K562 (cell line): ENCODE results near the gene CDC42EP3. TPM values are rescaled to one million over a fixed set of nuclear protein-coding genes. Genes with fewer than 3 reads are reported as not detected.

Experiments used
- ATAC-seq: fragments of 200-7000 bp; cut with Tn5 transposase; 3 replicates; pipeline ENCODE4 v1.9.1; 2020; ENCODE audit warnings: moderate library complexity
- BruUV-seq: library from RNA; stranded (reverse); fragments of 400-500 nt; replicated peaks from 2 replicates; lab custom pipeline; 2021; lab: Mats Ljungman, UMichigan
- CTCF ChIA-PET: fragments of 300-600 bp; formaldehyde crosslinking; extraction: SDS; loops from one replicate; lab custom pipeline; 2021; ENCODE audit warnings: low intra/inter-chr PET ratio; lab: Yijun Ruan, JAX
- POLR2A ChIA-PET: fragments of 300-600, 350-650 bp; sonication (Branson Sonifier 250); formaldehyde crosslinking; extraction: SDS; loops from one replicate; lab custom pipeline; 2021; ENCODE audit warnings: antibody characterized with exemption, inconsistent platforms; lab: Yijun Ruan, JAX
- DNase-seq, 4 experiments: peaks; one replicate each; pipeline versions ENCODE4 v3.0.0 to v3.0.0-alpha.2; 2011 to 2018; ENCODE audit warnings: low spot score in 3 of 4, mixed read lengths in 3 of 4; ENCODE audit errors: extremely low read depth in 1 of 4
- FAIRE-seq: peaks from 2 replicates; lab custom pipeline; 2011; peaks lifted over from hg19 to GRCh38; lab: Jason Lieb, UNC
- H2AFZ ChIP-seq: 2 replicates; pipeline ENCODE4 v1.6.0; 2011; ENCODE audit warnings: low read depth, low read length, control low read depth, inconsistent platforms
- H3K27ac ChIP-seq: fragments of 200-600 bp; 3 replicates; pipeline ENCODE4 v1.8.0; 2011; ENCODE audit warnings: low read depth, mild to moderate bottlenecking, control low read depth, inconsistent platforms, low read length, moderate library complexity, mixed read lengths; ENCODE audit errors: extremely low read depth
- H3K27me3 ChIP-seq, 2 experiments: fragments of 300-600 bp in 1 of 2; 2 replicates in 1 of 2; 3 replicates in 1 of 2; pipeline versions ENCODE4 v1.6.0 to v1.8.0; 2011; ENCODE audit warnings: inconsistent platforms in 2 of 2, low read length in 2 of 2, mild to moderate bottlenecking in 1 of 2, mixed read lengths in 1 of 2, moderate library complexity in 1 of 2; ENCODE audit not compliant: control insufficient read depth in 2 of 2, insufficient read depth in 2 of 2
- H3K36me3 ChIP-seq: fragments of 300-600 bp; 3 replicates; pipeline ENCODE4 v1.8.0; 2011; ENCODE audit warnings: mild to moderate bottlenecking, low read length, inconsistent platforms; ENCODE audit not compliant: control insufficient read depth, insufficient read depth
- H3K4me1 ChIP-seq, 2 experiments: fragments of 200-600 bp in 1 of 2; replicated peaks in 1 of 2; 2 replicates in 1 of 2; 3 replicates in 1 of 2; pipeline versions ENCODE4 v1.5.1 to v1.8.0; 2011; ENCODE audit warnings: inconsistent platforms in 2 of 2, low read length in 2 of 2, mild to moderate bottlenecking in 1 of 2, mixed read lengths in 1 of 2, moderate library complexity in 1 of 2; ENCODE audit not compliant: control insufficient read depth in 2 of 2, insufficient read depth in 2 of 2
- H3K4me2 ChIP-seq: 2 replicates; pipeline ENCODE4 v1.6.1; 2011; ENCODE audit warnings: low read length, control low read depth, inconsistent platforms, mixed read lengths; ENCODE audit not compliant: insufficient read depth
- H3K4me3 ChIP-seq: fragments of 200-600 bp; sonication (generic), shearing (Covaris generic); 2 replicates; pipeline ENCODE4 v1.5.1; 2016; ENCODE audit warnings: control low read depth, inconsistent platforms
- H3K79me2 ChIP-seq: fragments of 200-600 bp; 3 replicates; pipeline ENCODE4 v1.8.0; 2011; ENCODE audit warnings: low read length, inconsistent platforms; ENCODE audit not compliant: control insufficient read depth, insufficient read depth
- H3K9ac ChIP-seq, 2 experiments: 2 replicates each; pipeline versions ENCODE4 v1.6.0 to v1.6.1; 2011; ENCODE audit warnings: low read depth in 2 of 2, low read length in 2 of 2, control low read depth in 1 of 2, inconsistent platforms in 1 of 2, mild to moderate bottlenecking in 1 of 2, mixed read lengths in 1 of 2; ENCODE audit not compliant: insufficient read depth in 1 of 2
- H3K9me1 ChIP-seq: one replicate; pipeline ENCODE4 v1.6.0; 2011; ENCODE audit warnings: inconsistent platforms, mild to moderate bottlenecking, low read length, moderate library complexity; ENCODE audit not compliant: control insufficient read depth, insufficient read depth
- H3K9me3 ChIP-seq: replicated peaks from 2 replicates; pipeline ENCODE4 v1.5.1; 2011; ENCODE audit warnings: low read depth, low read length, inconsistent platforms; ENCODE audit not compliant: control insufficient read depth, insufficient read depth
- H4K20me1 ChIP-seq: replicated peaks from 2 replicates; pipeline ENCODE4 v1.6.1; 2011; ENCODE audit warnings: low read length, inconsistent platforms, mixed read lengths; ENCODE audit not compliant: control insufficient read depth, insufficient read depth
- ZNF224 ChIP-seq: sonication (generic); formaldehyde crosslinking; IDR thresholded peaks from 2 replicates; pipeline ENCODE4 v1.8.0; 2022; ENCODE audit warnings: mild to moderate bottlenecking, missing genetic modification reagents
- WGBS: fragments of 100-300 bp; shearing (Covaris generic); methylation state at CpG from one replicate; pipeline ENCODE4 v1.1.6; 2016; ENCODE audit warnings: low coverage, mixed read lengths; ENCODE audit not compliant: insufficient coverage; ENCODE audit errors: missing lambda C conversion rate; 5-methylcytosine and 5-hydroxymethylcytosine counted together
- in situ Hi-C: fragments of 300-500 bp; cut with MboI; formaldehyde crosslinking; loops from 4 replicates; pipeline ENCODE4 v1.15.0; 2018; ENCODE audit warnings: inconsistent platforms, mixed read lengths
- intact Hi-C: fragments of 100-400 bp; cut with micrococcal nuclease; formaldehyde crosslinking; loops from 2 replicates; pipeline ENCODE4 v1.14.2; 2022
- polyA plus RNA-seq, 8 experiments: library from polyadenylated mRNA; depleted of rRNA in 4 of 8; stranded (reverse) in 5 of 8; unstranded in 3 of 8; fragments of >200 nt; fragmentation: Nextera tagmentation in 2 of 8; fragmentation: Illumina TruSeq in 1 of 8; extraction: Ambion mirVana in 2 of 8; extraction: Trizol in 1 of 8; gene quantifications; 2 replicates each; pipeline versions ENCODE4 v1.2.1 to v1.2.3, GENCODE V29; 2011 to 2014; ENCODE audit warnings: inconsistent platforms in 1 of 8, missing spikeins in 1 of 8
- total RNA-seq, 7 experiments: library from RNA; depleted of rRNA in 6 of 7; stranded (reverse); fragments of >200 nt in 6 of 7; fragmentation: Illumina TruSeq in 2 of 7; extraction: Trizol in 2 of 7; gene quantifications; 2 replicates each; pipeline versions ENCODE4 v1.2.1 to v1.2.3, GENCODE V29; 2011 to 2021; ENCODE audit warnings: low replicate concordance in 1 of 7
- TF ChIP-seq, protein P1 (sequence below): fragments of 250-450 bp; sonication (Bioruptor Pico); IDR thresholded peaks from 2 replicates; pipeline ENCODE4 v1.5.1; 2021; ENCODE audit warnings: mild to moderate bottlenecking
- TF ChIP-seq, protein P2 (sequence below): fragments of 250-450 bp; sonication (Bioruptor Pico); IDR thresholded peaks from 2 replicates; pipeline ENCODE4 v1.5.0; 2020; ENCODE audit warnings: mild to moderate bottlenecking

CDC42EP3 gene
- total and polyA plus RNA-seq, 9 of the 15 experiments (the other 6 are each of a cell fraction or from before 2014, with no cell fraction given): 0.72 to 6.4 (median 2.0) TPM

DNA sequence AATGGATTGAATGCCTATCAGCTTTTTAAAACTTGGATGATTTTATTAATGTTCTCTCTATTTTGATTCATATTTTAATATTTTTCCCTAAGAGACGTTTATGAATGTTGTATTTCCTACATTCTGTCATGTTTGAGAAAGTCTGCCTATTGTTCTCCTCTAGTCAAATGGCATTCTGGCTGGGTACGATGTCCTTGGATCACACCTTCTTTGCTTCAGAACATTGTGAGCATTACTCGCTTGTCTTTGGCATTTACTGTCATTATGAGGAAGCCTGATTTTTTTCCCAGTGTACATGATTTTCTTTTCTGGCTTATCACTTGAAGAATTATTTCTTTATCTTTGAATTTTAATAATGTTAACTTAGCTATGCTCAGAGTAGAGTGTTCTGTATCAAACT lies 78.4 kb downstream of the CDC42EP3 start:
- H4K20me1 ChIP-seq: no peaks in the 10 kb centered on the region
- TF ChIP-seq, protein P1, sequence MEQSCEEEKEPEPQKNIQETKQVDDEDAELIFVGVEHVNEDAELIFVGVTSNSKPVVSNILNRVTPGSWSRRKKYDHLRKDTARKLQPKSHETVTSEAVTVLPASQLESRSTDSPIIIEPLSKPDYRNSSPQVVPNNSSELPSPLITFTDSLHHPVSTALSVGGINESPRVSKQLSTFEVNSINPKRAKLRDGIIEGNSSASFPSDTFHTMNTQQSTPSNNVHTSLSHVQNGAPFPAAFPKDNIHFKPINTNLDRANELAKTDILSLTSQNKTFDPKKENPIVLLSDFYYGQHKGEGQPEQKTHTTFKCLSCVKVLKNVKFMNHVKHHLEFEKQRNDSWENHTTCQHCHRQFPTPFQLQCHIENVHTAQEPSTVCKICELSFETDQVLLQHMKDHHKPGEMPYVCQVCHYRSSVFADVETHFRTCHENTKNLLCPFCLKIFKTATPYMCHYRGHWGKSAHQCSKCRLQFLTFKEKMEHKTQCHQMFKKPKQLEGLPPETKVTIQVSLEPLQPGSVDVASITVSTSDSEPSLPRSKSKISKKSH: no peak
- peak; percentile 96 for TF ChIP-seq ZNF224 (CRISPR knock-in tag)
- TF ChIP-seq, protein P2, sequence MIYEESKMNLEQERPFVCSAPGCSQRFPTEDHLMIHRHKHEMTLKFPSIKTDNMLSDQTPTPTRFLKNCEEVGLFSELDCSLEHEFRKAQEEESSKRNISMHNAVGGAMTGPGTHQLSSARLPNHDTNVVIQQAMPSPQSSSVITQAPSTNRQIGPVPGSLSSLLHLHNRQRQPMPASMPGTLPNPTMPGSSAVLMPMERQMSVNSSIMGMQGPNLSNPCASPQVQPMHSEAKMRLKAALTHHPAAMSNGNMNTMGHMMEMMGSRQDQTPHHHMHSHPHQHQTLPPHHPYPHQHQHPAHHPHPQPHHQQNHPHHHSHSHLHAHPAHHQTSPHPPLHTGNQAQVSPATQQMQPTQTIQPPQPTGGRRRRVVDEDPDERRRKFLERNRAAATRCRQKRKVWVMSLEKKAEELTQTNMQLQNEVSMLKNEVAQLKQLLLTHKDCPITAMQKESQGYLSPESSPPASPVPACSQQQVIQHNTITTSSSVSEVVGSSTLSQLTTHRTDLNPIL (CRISPR knock-in tag): no peak
- TF ChIP-seq, all 486 proteins: peak for 1
- Histone ChIP-seq H3K4me3 (no peak overlapping the region), H3K9me1 (no peaks in the 10 kb centered on the region), H3K4me1 (no peaks in the 10 kb centered on the region; a peak in 1 of 5 replicates), H3K27me3 (no peaks in the 10 kb centered on the region), H3K36me3 (no peaks in the 10 kb centered on the region), H3K27ac (no peak overlapping the region), H3K9me3 (peaks cover 4% of the 10 kb centered on the region; the same call in 1 of the 2 replicates), H2AFZ (no peak overlapping the region), H3K79me2 (no peaks in the 10 kb centered on the region), H3K9ac (no peak overlapping the region), H3K4me2 (no peak overlapping the region)
- POLR2A ChIA-PET: no interaction called here
- 63% methylated on average over 3 of the region's 3 CpGs for WGBS
- CTCF ChIA-PET: no interaction called here
- ATAC-seq: no peak
- in situ Hi-C loops: loop anchor here (5.0 kb wide), 1 partner anchor 54 kb away; no protein-coding TSS in a partner anchor
- no peak for DNase-seq
- intact Hi-C loops: no loop called here
- no TSS peak for BruUV-seq
- no peak for FAIRE-seq
